ENCODE data around the gene NDUFB10.

Gene NDUFB10

DNA sequence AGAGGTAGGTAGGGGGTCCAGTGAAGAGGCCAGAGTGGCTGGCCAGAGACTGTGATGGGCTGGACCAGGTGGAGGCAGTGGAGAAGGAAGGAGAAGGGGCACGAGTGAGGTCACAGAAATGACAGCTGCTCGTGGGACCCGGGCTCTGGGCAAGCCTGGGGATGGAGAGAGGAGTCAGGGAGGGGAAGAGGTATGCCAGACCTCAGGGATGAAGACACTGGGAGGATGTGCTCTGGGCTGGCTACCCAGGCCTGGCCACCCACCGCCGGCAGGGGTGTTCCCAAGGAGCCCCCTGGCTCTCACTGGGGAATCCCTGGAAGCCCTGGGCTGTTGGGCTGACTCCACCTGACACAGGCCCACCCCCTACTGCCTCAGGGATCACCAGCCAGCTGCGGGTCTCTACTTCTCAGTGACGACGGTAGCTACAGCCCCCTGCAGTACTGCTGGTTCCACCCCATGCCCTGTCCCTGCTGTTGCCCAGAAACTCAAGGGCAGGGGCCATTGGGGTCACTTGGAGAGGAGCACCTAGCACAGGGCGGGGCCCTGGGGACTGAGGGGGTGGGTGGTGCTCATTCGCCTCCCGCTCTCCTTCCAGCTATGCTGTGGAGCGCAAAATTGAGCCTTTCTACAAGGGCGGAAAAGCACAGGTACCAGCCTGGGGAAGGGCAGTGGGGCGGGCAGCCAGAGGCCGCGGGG, 14.3 kb downstream of the NDUFB10 start:
- Histone ChIP-seq H3K4me3 (replicated peaks; ENCODE audit: insufficient read depth, low read length) (no peak overlapping the region), H3K27ac (replicated peaks) (no peak overlapping the region), H3K27me3 (ENCODE audit: insufficient read depth, poor library complexity, severe bottlenecking) (no peaks in the 10 kb centered on the region)
- TF ChIP-seq SPI1 (IDR thresholded peaks at IDR 0.05; ENCODE audit: borderline replicate concordance, low read depth) (no peak), POLR2AphosphoS5 (IDR thresholded peaks at IDR 0.05; ENCODE audit: low read depth) (no peak)
- TF ChIP-seq, protein P1, sequence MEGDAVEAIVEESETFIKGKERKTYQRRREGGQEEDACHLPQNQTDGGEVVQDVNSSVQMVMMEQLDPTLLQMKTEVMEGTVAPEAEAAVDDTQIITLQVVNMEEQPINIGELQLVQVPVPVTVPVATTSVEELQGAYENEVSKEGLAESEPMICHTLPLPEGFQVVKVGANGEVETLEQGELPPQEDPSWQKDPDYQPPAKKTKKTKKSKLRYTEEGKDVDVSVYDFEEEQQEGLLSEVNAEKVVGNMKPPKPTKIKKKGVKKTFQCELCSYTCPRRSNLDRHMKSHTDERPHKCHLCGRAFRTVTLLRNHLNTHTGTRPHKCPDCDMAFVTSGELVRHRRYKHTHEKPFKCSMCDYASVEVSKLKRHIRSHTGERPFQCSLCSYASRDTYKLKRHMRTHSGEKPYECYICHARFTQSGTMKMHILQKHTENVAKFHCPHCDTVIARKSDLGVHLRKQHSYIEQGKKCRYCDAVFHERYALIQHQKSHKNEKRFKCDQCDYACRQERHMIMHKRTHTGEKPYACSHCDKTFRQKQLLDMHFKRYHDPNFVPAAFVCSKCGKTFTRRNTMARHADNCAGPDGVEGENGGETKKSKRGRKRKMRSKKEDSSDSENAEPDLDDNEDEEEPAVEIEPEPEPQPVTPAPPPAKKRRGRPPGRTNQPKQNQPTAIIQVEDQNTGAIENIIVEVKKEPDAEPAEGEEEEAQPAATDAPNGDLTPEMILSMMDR (IDR thresholded peaks at IDR 0.05; ENCODE audit: insufficient read depth, low read length), result no peak
- TF ChIP-seq, protein P2, sequence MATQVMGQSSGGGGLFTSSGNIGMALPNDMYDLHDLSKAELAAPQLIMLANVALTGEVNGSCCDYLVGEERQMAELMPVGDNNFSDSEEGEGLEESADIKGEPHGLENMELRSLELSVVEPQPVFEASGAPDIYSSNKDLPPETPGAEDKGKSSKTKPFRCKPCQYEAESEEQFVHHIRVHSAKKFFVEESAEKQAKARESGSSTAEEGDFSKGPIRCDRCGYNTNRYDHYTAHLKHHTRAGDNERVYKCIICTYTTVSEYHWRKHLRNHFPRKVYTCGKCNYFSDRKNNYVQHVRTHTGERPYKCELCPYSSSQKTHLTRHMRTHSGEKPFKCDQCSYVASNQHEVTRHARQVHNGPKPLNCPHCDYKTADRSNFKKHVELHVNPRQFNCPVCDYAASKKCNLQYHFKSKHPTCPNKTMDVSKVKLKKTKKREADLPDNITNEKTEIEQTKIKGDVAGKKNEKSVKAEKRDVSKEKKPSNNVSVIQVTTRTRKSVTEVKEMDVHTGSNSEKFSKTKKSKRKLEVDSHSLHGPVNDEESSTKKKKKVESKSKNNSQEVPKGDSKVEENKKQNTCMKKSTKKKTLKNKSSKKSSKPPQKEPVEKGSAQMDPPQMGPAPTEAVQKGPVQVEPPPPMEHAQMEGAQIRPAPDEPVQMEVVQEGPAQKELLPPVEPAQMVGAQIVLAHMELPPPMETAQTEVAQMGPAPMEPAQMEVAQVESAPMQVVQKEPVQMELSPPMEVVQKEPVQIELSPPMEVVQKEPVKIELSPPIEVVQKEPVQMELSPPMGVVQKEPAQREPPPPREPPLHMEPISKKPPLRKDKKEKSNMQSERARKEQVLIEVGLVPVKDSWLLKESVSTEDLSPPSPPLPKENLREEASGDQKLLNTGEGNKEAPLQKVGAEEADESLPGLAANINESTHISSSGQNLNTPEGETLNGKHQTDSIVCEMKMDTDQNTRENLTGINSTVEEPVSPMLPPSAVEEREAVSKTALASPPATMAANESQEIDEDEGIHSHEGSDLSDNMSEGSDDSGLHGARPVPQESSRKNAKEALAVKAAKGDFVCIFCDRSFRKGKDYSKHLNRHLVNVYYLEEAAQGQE (IDR thresholded peaks at IDR 0.05; ENCODE audit: insufficient replicate concordance, low read depth), result no peak
- DNase-seq (ENCODE audit: low read depth in 1 of 2, low spot score in 1 of 2), result no peak

DNA sequence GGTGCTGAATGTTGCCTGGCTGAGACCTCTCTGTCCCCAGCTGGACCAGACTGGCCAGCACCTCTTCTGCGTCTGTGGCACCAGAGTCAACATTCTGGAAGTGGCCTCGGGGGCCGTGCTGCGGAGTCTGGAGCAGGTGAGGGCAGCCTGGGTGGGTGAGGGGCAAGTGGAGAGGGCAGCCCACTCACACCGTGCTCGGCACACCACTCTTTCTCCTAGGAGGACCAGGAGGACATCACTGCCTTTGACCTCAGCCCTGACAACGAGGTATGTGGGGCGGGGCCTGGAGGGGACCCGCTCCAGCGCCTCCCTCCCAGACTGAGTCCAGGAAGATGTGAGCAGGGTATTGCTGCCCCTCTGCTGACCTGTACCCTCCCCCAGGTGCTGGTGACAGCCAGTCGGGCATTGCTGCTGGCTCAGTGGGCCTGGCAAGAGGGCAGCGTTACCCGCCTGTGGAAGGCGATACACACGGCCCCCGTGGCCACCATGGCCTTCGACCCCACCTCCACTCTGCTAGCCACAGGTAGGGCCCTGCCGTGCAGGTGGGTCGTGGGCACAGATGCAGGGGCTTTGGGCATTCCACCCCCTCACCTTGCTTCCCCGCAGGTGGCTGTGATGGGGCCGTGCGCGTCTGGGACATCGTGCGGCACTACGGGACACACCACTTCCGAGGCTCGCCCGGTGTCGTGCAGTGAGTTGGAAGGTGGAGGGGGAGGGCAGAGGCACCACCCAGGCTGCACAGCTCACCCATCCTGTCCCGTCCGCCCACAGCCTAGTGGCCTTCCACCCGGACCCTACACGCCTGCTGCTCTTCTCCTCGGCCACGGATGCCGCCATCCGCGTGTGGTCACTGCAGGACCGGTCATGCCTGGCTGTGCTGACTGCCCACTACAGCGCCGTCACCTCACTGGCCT, 15.1 kb downstream of the NDUFB10 start:
- no peak for DNase-seq (ENCODE audit: low read depth in 1 of 2, low spot score in 1 of 2)
- TF ChIP-seq, protein P2 (IDR thresholded peaks at IDR 0.05; ENCODE audit: insufficient replicate concordance, low read depth), result no peak
- TF ChIP-seq GABPA (IDR thresholded peaks at IDR 0.05; ENCODE audit: low read depth) (no peak), SPI1 (IDR thresholded peaks at IDR 0.05; ENCODE audit: borderline replicate concordance, low read depth) (no peak), POLR2AphosphoS5 (IDR thresholded peaks at IDR 0.05; ENCODE audit: low read depth) (no peak)
- TF ChIP-seq, protein P1 (IDR thresholded peaks at IDR 0.05; ENCODE audit: insufficient read depth, low read length), result no peak
- Histone ChIP-seq H3K27ac (replicated peaks) (no peak overlapping the region), H3K4me3 (replicated peaks; ENCODE audit: insufficient read depth, low read length) (no peak overlapping the region), H3K27me3 (ENCODE audit: insufficient read depth, poor library complexity, severe bottlenecking) (no peaks in the 10 kb centered on the region)

DNA sequence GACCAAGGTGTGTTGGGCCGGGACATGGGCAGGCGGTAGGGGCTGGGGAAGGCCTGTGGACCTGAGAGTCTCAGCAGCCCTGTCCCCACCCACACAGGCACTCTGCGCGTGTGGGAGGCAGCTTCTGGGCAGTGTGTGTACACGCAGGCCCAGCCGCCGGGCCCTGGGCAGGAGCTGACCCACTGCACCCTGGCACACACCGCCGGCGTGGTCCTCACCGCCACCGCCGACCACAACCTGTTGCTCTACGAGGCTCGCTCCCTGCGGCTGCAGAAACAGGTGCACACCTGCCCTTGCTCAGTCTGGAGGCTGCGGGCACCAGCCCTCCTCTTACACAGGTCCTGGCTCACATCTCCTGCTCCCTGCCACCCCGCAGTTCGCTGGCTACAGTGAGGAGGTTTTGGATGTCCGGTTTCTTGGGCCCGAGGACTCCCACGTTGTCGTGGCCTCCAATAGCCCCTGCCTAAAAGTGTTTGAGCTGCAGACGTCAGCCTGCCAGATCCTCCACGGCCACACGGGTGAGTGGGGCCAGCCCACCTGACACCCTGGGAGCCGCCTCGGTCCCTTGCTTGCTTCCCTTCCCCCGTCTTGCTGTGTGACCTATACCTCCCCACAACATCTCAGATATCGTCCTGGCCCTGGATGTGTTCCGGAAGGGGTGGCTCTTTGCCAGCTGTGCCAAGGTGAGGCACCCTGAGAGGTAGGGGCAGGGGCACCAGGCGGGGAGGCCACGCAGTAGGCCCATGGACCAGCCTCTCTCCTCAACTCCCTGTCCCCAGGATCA, 16.3 kb downstream of the NDUFB10 start:
- Histone ChIP-seq H3K4me3 (replicated peaks; ENCODE audit: insufficient read depth, low read length) (no peak overlapping the region), H3K27ac (replicated peaks) (no peak overlapping the region), H3K27me3 (ENCODE audit: insufficient read depth, poor library complexity, severe bottlenecking) (peaks cover 9% of the 10 kb centered on the region)
- no peak for DNase-seq (ENCODE audit: low read depth in 1 of 2, low spot score in 1 of 2)
- TF ChIP-seq POLR2AphosphoS5 (IDR thresholded peaks at IDR 0.05; ENCODE audit: low read depth), result no peak
- no peak for TF ChIP-seq SPI1 (IDR thresholded peaks at IDR 0.05; ENCODE audit: borderline replicate concordance, low read depth)
- TF ChIP-seq, protein P1 (IDR thresholded peaks at IDR 0.05; ENCODE audit: insufficient read depth, low read length), result no peak
- no peak for TF ChIP-seq GABPA (IDR thresholded peaks at IDR 0.05; ENCODE audit: low read depth)
